Neural cell (in vitro differentiated cells): ENCODE measurements around the gene LZIC.

Experiments
- CTCF ChIP-seq: fragments of 450-650 bp; IDR thresholded peaks from 2 replicates; pipeline ENCODE4 v1.5.1; 2014; ENCODE audit warnings: antibody characterized with exemption, mild to moderate bottlenecking, moderate library complexity; ENCODE audit not compliant: poor library complexity, severe bottlenecking
- EP300 ChIP-seq: fragments of 450-650 bp; conservative IDR thresholded peaks from 2 replicates; pipeline ENCODE4 v1.6.1; 2014; ENCODE audit warnings: antibody characterized with exemption, mild to moderate bottlenecking, moderate library complexity; ENCODE audit not compliant: poor library complexity, severe bottlenecking
- EZH2 ChIP-seq: fragments of 200-600, 300-800 bp; shearing (Covaris generic), sonication (generic); IDR thresholded peaks from 2 replicates; pipeline ENCODE4 v1.6.1; 2014; ENCODE audit warnings: antibody characterized with exemption, low read length, borderline replicate concordance, mild to moderate bottlenecking; ENCODE audit not compliant: insufficient read depth, poor library complexity, severe bottlenecking
- POLR2AphosphoS5 ChIP-seq: IDR thresholded peaks from 2 replicates; pipeline ENCODE4 v1.6.1; 2012
- RAD21 ChIP-seq: fragments of 450-650 bp; conservative IDR thresholded peaks from 2 replicates; pipeline ENCODE4 v1.6.1; 2014; ENCODE audit warnings: antibody characterized with exemption, mild to moderate bottlenecking, moderate library complexity
- REST ChIP-seq: IDR thresholded peaks from 2 replicates; pipeline ENCODE4 v1.6.1; 2012; ENCODE audit warnings: borderline replicate concordance
- TAF1 ChIP-seq: IDR thresholded peaks from 2 replicates; pipeline ENCODE4 v1.6.1; 2012; ENCODE audit warnings: low read depth

- TF ChIP-seq RAD21 (no peak), EP300 (no peak), TAF1 (no peak), CTCF (no peak), EZH2 (no peak), REST (no peak), POLR2AphosphoS5 (no peak)
Observed at GRCh38 chr1:9903801-9904527, 39.2 kb downstream of the LZIC start.
